HK-2 (cell line): Measurements from ENCODE around the gene PRXL2B.

Experiments used
- DNase-seq: peaks from one replicate; pipeline ENCODE4 v3.0.0-alpha.2; 2018; ENCODE audit not compliant: unreplicated experiment

The PRXL2B gene

DNA sequence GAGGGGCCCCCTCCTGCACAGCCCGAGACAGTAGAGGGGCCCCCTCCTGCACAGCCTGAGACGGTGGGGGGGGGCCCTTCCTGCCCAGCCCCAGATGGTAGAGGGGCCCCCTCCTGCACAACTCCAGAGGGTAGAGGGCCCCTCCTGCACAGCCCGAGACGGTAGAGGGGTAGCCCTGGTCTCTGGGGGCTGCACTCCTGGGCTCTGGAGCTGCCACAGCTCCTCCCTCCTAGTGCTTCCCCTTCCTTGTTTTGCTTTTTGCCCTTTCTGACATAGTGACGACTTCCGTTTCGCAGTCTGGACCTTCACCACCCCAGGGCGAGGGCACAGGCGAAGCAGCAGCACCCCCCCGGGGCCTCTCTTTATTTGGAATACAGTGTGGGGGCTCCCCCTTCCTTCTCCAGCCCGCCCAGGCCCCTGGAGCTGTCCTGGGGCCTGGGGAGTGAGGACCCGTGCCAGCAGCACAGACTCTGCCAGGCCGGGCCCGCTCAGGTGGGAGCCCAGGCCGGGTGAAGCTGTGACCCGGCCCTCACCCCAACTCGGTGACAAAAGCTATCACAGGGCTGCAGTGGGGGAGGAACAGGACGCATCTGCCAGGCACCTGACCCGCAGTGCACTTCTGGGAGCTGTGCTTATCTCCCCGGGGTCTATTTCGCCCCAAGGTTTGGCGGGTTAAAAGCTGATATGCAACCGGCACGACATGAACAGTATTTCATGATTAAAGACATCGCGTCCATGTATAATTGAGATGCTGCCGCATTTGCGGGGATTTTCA lies 1.1 kb upstream of the PRXL2B start:
- DNase-seq: peak; percentile 38

DNA sequence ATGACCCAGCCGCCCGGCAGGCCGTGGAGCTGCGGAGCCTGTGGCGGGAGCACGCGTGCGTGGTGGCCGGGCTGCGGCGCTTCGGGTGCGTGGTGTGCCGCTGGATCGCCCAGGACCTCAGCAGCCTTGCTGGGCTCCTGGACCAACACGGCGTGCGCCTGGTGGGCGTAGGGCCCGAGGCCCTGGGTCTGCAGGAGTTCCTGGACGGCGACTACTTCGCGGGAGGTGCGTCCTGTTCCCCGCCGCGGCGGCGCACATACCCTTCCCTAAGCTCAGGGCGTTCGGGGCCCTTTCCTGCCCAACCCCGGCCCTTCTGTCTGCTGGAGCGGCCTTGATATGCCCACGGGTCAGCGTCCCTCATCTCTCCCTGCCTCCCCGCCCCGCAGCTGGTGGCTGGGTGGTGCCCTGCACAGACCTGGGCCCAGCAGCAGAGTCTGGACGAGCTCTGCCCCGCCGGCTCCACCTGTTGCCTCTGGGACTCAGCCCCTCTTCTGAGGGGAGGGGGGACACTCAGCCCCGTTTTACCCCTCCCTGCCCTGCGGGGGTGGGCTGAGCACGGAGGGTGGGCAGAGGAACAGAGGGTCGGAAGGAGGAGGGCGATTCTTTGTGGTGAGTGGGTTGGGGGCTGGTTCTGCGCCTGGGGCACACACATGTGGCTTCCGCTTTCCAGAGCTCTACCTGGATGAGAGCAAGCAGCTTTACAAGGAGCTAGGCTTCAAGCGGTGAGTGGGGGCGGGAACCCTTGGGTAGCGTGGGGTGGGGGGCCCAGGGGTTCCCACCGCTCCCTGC lies 688 bp downstream of the PRXL2B start:
- no peak for DNase-seq

DNA sequence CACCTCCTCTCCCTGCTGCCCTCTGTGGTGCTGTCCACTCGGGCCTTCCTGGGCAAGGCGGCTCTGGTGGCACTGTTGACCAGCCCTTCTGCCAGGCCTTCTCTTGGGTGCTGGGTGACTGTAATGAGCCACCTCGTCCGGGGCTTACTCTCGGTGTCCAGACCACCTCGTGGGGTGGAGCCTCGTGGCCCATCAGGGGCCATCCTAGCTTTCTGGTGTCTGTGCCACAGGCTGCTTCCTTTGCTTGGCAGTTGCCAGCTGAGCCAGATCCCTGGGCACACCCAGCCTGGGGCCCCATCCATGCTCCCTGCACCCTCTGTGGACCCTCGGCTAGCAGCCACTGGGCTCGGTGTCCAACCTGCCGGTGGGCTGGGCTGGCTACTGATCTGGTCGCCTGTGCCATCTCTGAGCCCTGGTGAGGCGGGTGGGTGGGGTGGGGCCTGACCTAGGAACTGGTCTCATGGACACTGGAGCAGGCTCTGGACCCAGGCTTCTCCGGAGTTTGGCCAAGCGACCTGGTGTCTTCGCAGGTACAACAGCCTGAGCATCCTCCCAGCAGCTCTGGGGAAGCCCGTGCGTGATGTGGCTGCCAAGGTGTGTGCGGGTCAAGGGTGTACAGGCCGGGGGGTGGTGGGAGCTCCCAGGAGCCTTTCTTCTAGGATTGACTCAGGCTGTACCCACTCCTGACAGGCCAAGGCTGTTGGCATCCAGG lies 1.4 kb downstream of the PRXL2B start:
- DNase-seq: no peak

DNA sequence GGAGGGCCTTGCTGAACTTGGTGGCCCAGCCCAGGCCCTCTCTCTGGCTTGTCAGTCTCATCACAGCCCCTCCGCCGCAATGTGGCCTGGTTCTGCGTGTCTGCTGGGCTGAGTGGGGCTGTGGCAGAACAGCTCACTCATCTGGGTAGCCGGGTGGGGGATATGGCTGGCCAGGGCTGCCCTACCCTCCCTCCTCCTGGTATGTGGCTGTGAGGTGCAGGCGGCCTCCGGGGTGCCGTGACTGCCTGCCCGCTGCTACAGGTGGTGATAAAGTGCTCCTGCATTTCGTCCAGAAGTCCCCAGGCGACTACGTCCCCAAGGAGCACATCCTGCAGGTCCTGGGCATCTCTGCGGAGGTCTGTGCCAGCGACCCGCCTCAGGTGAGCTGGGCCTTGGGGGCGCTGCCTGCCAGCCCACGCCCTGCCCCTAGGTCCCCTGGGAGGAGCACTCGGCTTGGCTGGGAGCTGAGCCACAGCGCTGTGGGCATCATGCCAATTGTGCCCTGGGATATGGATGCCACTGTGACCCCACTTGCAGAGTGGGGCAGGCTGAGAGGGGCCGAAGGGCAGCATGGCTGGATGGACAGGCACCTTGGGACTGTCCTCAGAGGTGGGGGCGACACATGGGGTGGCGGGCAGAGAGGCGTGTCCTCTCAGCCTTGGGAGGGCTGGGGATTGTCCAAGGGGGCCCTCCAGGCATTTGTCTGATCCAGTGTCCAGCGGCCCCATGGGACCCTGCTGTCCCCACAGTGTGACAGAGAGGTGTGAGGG lies 2.3 kb downstream of the PRXL2B start:
- DNase-seq: no peak

DNA sequence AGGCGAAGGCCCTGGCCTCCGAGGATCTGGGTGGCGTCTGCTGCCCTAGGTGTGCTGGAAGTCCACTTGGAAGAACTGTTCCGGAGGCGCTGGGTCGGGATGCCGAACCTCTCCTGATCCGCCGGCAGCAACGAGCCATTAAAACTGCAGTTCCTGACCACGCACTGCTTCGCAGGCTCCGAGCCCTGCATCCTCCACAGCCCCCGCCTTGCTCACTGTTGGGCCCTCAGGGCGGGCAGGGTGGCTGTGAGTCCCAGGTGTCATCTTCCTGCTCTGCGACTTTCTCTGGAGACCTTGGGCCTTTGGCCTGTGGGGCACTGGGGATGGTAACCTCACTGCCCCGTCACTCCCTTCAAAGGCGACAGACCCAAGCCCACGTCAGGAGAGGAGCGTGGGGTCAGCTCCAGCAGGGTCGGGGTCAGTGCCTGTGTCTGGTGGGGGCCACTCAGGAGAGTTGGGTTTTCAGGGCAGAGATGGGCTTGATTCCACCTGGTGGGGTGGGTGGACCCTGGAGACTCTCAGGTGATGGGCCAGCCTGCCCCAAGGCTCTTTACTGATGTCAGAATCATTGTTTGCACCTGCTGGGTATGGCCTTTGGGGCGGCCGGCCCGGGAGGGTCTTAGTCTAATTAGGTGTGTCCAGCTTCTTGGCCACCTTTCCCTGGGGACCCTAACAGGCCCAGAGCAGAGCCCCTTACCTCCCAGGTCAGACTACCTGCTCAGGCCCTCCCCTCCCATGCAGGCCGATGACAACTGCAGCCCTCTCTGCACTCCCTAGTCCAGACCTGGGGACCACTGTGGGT lies 3.1 kb downstream of the PRXL2B start:
- no peak for DNase-seq

DNA sequence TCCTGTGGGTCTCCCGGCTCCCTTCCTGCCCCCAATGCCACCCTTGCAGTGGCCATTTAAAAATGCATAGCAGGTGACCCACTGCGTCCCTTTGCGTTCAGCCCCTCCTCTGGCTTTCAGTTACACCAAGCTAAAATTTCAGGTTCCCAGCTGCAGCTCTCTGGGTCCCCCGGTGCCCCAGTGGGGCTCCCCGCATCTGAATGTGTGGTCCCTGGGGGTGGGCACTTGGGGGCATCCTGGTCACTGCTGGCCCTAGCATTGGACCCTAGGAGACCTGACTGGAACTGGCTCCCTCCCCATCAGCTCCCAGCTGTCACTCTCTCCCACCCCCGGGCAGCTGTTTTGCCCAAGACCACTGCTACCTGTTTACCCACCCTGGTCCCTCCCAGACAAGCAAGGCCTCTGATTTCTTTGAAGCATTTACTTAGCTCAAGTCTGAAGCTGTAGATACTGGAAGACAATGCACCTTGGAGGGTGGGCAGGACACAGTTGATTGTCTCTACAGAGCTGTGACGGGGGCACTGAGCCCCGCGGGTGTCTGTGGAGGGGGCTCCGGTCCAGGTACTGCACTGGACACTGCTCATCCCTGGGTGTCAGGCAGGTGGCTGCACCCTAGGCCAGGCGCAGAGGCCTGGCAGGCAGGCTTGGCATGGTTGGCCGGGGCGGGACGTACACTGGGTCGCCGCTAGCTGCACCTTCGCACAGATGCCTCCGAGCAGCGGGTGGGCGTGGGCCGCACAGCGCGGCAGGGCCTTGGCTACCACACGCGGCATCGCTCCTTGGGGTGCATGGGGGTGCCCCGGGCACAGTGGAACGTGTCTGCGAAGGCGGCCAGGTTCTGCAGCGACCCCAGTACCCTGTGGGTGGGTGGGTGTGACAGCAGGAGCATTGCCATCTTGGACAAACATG lies 3.9 kb downstream of the PRXL2B start:
- DNase-seq: no peak

DNA sequence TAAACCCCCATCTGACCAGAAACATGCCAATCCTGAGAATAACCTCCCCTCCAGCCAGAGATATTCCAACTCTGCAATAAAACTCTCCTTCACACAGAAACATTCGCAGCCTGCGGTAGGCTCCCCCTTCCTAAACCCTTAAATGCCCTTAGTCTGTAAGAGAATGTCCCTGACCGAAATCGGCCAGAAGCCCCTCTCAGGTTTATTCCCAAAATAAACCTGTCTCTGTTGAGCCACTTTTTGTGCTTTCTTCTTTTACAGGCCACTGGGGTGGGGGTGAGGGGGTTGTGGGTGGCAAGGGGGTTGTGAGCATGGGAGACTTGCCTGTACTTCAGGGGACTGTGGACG lies 4.6 kb downstream of the PRXL2B start:
- no peak for DNase-seq

DNA sequence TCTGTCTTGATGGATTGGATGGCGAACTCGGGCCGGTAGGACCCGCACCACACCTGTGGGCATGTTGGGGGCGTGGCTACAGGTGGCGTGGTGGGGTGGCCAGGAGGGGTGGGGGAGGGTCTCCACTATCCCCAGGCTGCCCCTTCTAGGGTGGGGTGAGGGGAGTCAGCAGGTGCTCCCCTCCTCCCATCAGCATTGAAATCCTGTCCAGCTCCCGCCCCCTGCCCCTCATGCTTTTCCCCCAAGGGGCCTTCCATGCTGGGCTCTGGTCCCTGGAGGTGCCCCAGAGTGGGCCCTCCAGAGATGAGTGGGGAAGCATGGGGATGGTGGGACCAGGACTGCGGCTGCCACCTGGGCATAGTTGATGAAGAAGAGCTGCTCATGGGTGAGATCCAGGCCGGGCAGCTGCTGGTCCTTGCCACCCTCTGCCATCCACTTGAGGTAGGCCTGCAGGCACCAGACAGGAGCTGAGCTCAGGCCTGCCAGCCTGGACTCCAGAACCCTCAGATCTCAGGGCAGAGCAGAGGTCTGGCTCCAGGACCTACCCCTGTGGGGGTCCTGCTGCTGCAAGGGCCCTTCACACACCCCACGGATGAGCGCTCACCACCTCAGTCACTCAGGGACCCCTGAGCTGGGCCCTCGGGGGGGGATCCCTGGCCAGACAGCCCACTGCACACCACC lies 5.1 kb downstream of the PRXL2B start:
- DNase-seq: no peak

DNA sequence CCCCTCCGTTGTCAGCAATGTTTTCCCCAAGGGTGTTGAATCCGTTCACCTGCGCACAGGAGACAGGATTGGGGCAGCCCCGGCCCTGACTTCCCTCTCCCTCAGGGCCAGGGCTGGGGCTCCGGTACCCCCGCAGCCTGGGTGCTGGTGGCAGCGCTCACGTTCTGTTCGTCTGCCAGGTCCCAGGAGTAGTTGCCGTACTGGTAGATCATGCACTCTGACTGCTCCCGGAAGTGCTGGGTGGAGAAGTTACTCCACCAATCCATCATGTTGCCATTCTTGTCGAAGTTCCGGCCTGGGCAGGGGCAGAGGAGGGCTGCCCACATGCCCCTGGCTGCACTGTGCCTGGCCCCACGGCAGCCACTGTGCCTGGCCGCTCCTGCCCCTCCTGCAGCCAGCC lies 6.1 kb downstream of the PRXL2B start:
- DNase-seq: no peak

DNA sequence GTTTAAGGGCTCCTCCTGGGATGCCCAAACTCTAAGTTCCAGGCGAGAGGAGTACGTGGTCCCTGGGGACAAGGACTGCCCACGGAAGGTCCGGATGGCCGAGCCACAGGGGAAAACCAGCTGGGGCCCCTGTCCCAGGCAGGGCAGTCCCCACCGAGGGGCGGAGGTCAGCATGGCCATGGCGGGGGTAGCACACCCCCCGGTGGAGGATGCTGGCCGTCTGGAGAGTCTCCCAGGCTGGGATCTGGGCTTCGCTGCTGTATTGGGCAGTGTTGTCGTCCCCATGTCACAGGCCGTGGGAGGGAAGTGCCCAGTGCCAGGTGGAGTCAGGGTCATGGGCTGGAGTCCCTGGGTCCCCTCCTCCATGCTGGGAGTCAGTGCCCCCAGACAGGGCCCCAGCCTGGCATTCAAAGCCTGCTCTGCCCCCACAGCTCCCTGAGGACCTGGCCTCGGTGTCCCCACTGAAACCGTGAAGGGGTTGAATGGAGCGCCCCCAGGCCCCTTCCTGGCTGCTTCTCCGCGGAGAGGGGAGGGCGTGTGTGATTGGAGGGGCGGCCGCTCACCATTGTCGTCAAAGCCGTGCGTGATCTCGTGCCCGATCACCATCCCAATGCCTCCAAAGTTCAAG lies 6.8 kb downstream of the PRXL2B start:
- DNase-seq: no peak

DNA sequence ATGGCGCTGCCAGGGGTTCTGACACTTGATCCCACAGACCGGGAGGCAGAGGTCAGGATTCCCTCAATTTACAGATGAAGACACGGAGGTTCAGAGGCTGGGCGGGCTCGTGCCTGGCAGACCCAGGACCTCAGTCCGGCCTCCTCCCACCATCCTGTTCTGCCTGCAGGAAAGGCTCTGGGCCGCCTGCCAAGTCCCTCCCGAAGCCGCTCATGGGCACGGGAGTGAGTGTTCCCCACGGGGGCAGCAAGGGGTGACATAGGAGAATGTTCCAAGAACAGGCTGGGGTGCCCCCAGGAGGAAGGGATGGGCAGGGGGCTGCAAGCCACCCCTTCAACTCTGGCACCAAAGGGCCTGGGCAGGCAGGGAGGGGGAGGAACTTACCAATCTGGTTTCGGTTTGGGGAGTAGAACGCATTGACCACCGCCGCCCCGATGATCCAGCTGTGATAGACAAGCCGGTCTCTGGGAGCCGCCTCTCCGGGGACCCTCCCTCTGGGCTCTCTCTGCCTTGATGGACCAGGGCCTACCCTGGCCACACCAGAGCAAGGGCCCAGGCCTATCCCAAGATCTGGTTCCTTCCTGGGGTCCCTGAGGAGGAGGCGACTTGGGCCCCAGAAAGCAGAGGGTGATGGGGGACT lies 7.5 kb downstream of the PRXL2B start:
- peak; percentile 43 for DNase-seq

DNA sequence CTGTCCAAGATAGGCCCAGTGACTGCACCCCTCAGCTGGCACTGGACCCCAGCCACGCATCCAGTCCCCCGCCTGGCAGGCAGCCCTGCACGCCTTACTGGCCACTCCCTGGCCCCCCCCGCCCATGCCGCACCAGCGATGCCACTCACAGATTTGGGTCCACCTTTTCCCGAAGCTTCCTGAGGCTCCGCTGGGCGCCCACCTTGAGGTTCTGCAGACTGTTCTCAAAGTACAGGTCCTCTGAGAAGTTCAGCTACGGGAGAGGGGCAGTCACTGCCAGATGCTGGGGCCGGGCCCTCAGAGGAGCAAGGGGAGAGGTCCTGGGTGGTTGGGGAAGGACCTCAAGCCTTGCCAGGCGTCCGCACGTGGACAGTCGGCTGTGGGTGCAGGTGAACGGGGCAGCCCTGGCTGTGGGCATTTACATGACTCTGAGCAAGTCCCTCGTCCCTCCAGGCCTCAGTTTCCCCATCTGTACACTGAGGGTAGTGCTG lies 8.1 kb downstream of the PRXL2B start:
- no peak for DNase-seq

DNA sequence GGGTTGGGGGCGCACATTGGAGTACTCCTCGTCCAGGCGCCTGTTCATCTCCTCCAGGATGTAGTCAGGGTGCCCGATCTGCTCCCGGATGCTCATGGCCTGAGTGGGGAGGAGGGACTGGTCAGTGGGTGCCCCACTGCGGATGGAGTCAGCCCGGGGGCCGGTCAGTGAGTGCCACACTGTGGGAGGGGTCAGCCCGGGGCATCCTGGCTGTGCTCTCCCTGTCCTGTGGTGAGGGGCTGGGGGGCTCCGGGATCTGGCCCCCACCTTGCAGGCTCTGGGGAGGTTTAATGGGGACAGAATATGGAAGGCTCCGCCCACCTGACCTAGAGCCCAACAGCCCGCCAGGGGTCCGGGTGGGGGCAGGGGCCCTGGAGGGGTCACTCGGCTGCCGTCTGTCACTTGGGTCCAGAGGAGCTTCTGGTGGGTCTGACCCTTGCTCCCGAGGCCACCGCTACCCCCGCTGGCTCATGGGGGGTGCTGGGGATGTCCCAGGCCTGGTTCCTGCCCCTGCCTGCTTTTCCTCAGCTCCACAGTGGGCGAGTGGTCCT lies 8.8 kb downstream of the PRXL2B start:
- no peak for DNase-seq

DNA sequence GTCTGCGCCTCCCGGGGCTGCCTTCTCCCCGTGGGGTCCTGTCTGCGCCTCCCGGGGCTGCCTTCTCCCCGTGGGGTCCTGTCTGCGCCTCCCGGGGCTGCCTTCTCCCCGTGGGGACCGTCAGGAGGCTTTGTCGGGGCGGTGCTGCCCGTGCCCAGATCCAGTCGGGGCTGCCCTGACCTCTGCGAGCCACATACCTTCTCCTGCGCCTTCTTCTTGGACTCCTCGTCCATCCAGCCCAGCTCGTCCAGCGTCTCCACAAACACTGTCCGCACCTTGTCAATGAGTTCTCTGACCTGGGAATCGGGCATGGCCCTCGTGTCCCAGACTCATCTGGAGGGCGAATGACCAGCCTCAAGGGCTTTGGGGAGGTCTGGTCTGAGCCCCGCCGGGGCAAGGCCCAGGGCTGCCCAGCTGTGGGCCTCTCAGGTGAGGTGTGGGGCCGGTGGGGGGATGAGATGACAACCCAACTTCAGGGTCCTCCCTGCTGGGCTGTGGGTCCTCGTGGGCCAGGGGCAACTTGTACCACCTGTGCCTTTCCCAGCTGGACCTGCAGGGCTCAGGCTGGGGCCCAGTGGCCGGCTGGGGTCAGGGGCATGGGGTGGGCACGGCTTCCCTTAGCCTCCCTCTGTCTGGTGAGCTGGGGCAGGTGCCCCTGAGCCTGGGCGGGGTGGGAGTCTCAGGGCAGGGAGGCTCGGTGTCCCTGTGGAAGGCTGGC lies 9.4 kb downstream of the PRXL2B start:
- no peak for DNase-seq

DNA sequence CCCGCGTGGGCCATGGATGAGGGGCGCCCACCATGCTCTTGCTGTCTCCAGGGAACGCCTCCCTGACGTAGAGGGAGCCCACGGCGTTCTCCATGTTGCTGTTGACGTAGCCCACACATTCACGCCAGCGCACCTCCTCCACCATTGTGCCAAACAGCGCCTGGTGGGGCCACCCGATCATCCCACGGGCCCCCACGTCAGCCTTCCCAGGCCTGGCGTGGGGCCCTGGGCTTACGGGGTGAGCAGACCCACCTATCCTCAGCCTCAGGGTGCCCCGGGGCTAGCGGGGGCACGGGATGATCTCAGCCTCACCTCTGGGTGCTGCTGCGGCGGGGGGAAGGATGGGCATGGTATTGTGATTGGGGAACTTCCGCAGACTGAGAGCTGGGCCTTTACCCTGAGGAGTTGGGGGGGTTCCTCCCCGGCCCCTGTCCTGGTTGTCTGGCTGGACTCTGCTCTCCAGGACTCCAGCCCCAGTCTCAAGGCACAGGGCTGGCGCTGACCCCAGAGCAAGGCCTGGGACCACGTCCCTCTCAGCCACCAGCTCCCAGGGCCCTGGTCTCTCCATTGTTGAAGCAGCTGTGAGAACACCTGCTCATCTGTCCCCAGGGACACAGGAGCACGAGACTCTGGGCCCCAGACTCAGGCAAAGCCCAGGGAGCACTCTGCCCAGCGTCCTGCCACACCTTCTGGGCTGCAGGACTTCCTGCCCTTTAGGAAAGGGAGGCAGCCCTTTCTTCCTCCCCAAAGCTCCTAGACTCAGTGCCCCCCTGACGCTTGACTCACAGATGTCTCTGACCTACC lies 10.2 kb downstream of the PRXL2B start:
- DNase-seq: no peak
